Measurements from ENCODE around the gene EPS8. TPM values are rescaled to one million over a fixed set of nuclear protein-coding genes. Genes with fewer than 3 reads are reported as not detected.

EPS8 gene
- total RNA-seq, 1 donor from 2014 or later, result 58.2 TPM

DNA sequence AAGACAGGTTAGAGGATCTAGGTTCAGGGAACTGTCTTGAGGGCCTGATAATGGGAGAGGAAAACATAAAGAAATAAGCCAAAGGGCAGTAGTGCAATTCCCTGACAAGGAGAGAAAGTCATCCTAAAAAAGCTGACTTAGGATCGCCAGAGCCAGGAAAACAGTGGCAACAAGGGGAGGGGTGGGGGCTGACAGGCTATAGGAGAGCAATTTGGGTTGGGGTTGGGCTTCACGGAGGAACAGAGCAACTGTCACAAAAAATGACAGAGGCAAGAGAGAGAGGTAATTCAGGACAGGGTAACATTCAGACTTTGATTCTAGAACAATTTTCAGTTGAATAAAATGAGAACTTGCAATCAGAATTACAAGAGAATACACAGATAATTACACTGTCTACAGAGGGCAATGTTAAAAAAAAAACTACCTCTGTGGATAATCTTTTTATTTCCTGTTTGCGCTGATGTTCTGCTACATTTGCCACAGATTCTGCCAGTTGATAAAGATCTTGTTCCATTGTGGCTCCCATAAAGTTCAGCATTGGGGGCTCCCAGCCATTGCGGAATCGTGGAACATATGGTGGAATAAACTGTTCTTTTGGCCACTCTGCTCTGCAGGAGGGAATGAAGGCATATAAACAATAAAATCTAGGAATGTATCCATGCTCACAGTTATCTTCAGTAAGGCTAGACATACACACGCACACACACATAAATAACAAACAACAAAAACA is 138.6 kb downstream of the EPS8 start:
- Histone ChIP-seq H3K27me3 (no peaks in the 10 kb centered on the region), H3K4me3 (no peak overlapping the region), H3K9me3 (no peaks in the 10 kb centered on the region), H3K27ac (no peak overlapping the region), H3K36me3 (peaks cover 37% of the 10 kb centered on the region), H3K4me1 (no peaks in the 10 kb centered on the region)
- DNase-seq (no peak), ATAC-seq (no peak)
- intact Hi-C loops (cut with DNase I), result no loop called here
- TF ChIP-seq, protein P1, sequence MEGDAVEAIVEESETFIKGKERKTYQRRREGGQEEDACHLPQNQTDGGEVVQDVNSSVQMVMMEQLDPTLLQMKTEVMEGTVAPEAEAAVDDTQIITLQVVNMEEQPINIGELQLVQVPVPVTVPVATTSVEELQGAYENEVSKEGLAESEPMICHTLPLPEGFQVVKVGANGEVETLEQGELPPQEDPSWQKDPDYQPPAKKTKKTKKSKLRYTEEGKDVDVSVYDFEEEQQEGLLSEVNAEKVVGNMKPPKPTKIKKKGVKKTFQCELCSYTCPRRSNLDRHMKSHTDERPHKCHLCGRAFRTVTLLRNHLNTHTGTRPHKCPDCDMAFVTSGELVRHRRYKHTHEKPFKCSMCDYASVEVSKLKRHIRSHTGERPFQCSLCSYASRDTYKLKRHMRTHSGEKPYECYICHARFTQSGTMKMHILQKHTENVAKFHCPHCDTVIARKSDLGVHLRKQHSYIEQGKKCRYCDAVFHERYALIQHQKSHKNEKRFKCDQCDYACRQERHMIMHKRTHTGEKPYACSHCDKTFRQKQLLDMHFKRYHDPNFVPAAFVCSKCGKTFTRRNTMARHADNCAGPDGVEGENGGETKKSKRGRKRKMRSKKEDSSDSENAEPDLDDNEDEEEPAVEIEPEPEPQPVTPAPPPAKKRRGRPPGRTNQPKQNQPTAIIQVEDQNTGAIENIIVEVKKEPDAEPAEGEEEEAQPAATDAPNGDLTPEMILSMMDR (IDR thresholded peaks at IDR 0.05), result no peak

DNA sequence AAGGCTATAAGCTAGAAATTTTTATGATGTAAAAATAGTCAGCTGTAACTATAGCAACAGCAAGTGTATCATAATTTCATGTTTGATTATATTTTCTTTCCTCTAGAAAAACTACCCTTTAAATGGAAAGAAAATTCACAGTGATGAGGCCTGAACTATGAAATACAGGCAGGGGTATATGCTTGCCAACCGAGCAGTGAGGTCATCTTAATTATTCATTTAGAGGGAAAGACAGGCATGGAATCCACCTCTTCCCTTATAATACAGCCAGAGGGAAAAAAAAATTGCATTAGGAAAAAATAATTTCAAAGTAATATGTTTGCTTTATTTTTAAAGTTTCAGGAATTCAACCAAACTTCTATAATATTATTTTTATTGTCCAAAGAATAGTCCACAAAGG is 139.8 kb downstream of the EPS8 start:
- no peaks in the 10 kb centered on the region for H3K27me3 ChIP-seq
- peaks cover 36% of the 10 kb centered on the region for H3K36me3 ChIP-seq
- ATAC-seq, result no peak
- DNase-seq, result no peak
- intact Hi-C loops (cut with DNase I), result no loop called here
- TF ChIP-seq, protein P1 (IDR thresholded peaks at IDR 0.05), result no peak
- H3K9me3 ChIP-seq, result no peaks in the 10 kb centered on the region
- no peak overlapping the region for H3K4me3 ChIP-seq
- H3K27ac ChIP-seq, result no peak overlapping the region
- H3K4me1 ChIP-seq, result no peaks in the 10 kb centered on the region

DNA sequence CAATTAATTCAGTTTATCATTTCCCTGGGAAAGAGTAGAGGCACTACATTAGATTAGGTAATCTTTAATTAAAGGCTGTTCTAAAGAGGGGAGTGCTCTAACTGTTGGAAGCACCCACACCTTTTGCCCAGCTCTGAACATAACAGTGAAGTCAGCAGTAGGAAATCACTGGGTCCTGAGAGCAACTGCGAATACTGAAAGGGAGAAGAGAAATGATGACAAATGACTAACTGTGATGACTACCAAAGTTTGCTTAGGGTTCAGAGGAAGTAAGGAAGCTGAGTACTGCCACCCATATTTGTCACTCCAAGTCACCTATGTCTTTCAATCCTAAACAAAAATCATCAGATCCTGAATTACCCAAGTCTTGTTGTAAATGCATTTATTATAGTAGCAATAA is 140.6 kb downstream of the EPS8 start:
- Histone ChIP-seq H3K9me3 (no peaks in the 10 kb centered on the region), H3K4me1 (no peaks in the 10 kb centered on the region), H3K36me3 (peaks cover 33% of the 10 kb centered on the region), H3K27ac (no peak overlapping the region), H3K27me3 (no peaks in the 10 kb centered on the region), H3K4me3 (no peak overlapping the region)
- intact Hi-C loops (cut with DNase I), result no loop called here
- DNase-seq, result no peak
- ATAC-seq, result no peak
- TF ChIP-seq, protein P1 (IDR thresholded peaks at IDR 0.05), result no peak

DNA sequence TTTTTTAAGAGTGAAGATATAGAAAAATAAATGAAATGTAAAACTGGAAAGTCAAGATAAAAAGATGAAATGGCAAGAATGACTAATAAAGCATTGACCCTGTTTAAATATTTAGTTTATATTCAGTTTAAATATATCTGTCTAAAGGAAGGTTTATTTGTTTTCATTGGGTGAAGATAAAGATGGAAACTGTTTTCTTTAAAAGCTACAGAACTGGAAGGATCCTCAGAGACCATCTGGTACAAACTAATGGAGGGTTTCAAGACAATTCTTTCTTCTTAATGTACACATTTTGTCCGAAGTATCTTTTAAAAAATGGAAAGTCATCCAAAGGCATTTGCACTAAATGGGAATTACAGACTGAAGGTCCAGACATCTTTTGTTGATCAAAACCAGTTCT is 142.6 kb downstream of the EPS8 start:
- no peak for DNase-seq
- H3K36me3 ChIP-seq, result peaks cover 24% of the 10 kb centered on the region
- TF ChIP-seq, protein P1 (IDR thresholded peaks at IDR 0.05), result no peak
- no peak overlapping the region for H3K27ac ChIP-seq
- no peaks in the 10 kb centered on the region for H3K9me3 ChIP-seq
- ATAC-seq, result no peak
- H3K27me3 ChIP-seq, result no peaks in the 10 kb centered on the region
- H3K4me1 ChIP-seq, result no peaks in the 10 kb centered on the region
- intact Hi-C loops (cut with DNase I), result no loop called here
- no peak overlapping the region for H3K4me3 ChIP-seq

DNA sequence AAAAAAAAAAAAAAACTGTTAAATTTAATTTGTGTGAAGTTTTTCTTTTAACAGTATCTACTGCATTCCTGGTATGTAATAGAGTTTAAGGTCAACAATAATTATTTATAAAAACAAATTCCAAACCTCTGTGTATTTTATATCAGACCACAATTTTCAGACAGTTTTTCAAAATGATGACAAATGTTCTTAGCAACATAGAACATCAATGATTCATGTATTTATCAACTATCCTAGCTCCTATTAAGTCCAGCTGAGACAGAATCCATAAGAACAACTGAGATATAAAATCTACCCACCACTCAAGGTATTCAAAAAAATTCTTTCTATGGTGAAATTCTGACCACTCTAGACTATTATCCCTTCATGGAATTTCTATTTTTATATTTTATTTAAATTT is 144.5 kb downstream of the EPS8 start:
- no peaks in the 10 kb centered on the region for H3K9me3 ChIP-seq
- no peak for DNase-seq
- ATAC-seq, result no peak
- intact Hi-C loops (cut with DNase I), result no loop called here
- no peak overlapping the region for H3K27ac ChIP-seq
- H3K27me3 ChIP-seq, result no peaks in the 10 kb centered on the region
- no peaks in the 10 kb centered on the region for H3K4me1 ChIP-seq
- peaks cover 29% of the 10 kb centered on the region for H3K36me3 ChIP-seq
- no peak overlapping the region for H3K4me3 ChIP-seq
- TF ChIP-seq, protein P1 (IDR thresholded peaks at IDR 0.05), result no peak

DNA sequence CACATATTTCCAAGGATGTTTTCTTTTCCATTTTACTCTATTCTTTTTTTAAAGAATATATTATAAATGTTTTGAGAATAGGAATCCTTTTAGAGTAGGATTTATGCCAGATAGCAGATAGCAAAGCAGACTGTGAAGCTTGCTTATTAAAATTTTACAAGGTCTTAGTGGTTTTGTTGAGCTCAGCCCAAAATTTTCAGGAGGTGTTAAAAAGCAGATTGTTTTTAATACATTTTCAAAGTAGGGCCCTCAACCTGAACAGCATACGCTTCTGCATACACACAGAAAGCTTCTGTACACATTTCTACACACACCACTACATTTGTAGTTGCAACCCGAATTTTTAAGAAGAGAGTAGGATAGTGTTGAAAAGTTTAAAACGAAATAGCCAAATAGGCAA is 151.0 kb downstream of the EPS8 start:
- intact Hi-C loops (cut with DNase I), result no loop called here
- DNase-seq (no peak), ATAC-seq (no peak)
- H3K27me3 ChIP-seq, result no peaks in the 10 kb centered on the region
- peaks cover 11% of the 10 kb centered on the region for H3K36me3 ChIP-seq
- TF ChIP-seq, protein P1 (IDR thresholded peaks at IDR 0.05), result no peak
- no peak overlapping the region for H3K4me3 ChIP-seq
- no peak overlapping the region for H3K27ac ChIP-seq
- no peaks in the 10 kb centered on the region for H3K4me1 ChIP-seq
- H3K9me3 ChIP-seq, result no peaks in the 10 kb centered on the region
